HG03108 (cell line): ENCODE measurements around the gene PRPF6.

Experiments
- ATAC-seq: cut with Tn5 transposase; IDR thresholded peaks from one replicate; pipeline ENCODE4 v1.9.1; 2021; ENCODE audit warnings: moderate library complexity; ENCODE audit not compliant: unreplicated experiment

PRPF6 gene

GRCh38 chr20:64062276-64062595 is 81.3 kb downstream of the PRPF6 start:
- no peak for ATAC-seq

DNA sequence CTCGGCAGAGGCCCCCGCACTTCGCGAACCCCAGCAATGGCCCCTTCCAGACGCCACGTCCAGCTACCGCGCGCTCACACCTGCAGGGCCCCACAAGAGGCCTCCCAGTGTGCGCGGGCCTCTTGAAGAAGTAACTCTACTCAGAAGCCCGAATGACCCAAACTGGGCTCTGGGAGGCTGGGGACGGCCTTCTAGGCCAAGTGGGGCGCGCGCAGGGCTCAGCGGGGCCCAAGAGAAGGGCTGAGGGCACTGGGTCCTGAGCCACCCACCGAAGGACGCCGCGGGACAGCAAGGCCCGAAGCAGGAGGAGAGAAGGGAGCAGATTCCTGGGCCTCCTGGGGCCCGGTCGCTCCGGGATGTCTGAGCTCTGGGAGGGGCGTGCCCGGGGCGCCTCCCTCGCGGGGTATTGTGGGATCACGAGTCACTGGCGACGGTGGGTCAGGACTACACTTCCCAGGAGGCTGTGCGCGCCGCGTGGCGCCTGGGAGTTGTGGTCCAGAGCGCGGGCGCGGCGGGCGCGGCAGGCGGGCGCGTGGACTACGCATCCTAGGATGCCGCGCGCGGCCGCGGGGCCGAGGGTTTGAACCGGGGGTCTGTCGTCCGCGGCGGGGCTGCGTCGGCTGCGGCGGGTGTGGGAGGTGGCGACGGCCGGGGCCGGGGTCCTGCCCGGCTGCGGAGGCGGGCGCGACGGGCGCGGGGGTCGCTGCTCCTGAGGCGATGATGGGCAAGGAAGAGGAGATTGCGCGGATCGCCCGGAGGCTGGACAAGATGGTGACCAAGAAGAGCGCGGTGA is 81.9 kb downstream of the PRPF6 start, which contains the start of gene TCEA2:
TCEA2 (plus strand) TSS at position 603 of the 793 bp plus-strand sequence; CDS start at position 718, 115 bp downstream.
- ATAC-seq = peak; percentile 75

DNA sequence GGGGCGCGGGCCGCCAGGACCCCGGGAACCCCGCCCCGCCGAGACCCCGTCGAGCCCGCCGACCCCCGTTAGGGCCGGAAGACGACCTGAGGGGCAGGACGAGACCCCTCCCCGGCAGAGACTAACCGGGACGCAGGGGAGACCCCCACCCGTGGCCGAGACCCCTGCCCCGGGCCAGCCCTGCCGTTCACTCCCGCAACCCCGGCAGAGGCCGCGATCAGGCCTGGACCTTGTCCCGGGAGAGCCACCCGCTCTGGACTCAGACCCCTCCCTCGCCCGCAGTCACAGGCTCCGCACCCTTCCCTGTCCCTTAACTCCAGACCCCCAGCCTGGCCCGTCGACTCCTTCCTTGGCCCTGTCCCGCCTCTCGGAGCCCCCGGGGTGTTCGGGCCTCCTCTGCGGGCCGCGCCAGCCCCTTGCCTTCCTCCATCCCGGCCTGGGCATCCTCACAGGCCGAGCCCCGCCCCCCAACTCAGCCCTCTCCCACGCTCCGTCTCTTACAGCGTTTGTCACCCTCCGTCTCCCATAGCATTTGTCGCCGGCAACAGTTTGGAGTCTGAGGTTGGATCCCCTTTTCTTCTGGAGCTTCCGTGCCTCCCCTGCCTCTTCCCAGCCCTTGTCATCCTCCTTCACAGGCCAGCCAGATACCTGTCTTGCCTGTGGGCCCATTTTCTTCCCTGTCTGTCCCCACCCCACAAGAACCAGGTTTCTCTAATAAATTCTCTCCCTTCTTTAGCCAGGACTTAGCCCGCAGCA is 82.6 kb downstream of the PRPF6 start:
- ATAC-seq = no peak

DNA sequence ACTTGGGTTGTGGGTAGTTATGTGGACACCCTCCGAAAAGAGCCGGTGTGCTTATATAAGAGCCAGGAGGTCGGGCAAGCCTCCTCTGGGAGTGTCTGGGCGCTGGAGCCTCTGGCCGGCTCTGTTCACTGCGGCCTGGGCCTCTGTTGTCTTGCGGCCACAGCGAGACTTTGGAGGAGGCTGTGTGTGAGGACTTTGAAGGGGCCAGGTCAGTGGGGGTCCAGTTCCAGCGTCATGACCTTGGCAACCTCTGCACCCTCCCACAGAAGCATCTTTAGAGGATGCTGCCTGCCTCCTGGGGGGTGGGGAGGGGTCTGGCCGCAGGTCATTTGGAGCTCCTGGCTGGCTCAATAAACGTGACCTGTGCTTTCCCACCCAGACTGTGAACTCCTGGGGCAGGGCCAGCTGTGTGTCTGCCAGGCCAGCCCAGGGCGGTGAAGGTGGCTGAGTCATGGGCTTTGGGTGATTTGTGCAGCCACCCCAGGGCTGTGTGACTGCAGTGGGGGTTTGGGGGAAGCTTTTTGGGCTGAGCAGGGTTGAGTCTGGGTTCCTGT is 83.3 kb downstream of the PRPF6 start:
- no peak for ATAC-seq

GRCh38 chr20:64065062-64065973 is 84.4 kb downstream of the PRPF6 start:
- no peak for ATAC-seq

- ATAC-seq = peak; percentile 59
Observed at GRCh38 chr20:64065974-64066343, 85.0 kb downstream of the PRPF6 start.

- ATAC-seq = no peak
Observed at GRCh38 chr20:64067005-64067632, 86.2 kb downstream of the PRPF6 start.

DNA sequence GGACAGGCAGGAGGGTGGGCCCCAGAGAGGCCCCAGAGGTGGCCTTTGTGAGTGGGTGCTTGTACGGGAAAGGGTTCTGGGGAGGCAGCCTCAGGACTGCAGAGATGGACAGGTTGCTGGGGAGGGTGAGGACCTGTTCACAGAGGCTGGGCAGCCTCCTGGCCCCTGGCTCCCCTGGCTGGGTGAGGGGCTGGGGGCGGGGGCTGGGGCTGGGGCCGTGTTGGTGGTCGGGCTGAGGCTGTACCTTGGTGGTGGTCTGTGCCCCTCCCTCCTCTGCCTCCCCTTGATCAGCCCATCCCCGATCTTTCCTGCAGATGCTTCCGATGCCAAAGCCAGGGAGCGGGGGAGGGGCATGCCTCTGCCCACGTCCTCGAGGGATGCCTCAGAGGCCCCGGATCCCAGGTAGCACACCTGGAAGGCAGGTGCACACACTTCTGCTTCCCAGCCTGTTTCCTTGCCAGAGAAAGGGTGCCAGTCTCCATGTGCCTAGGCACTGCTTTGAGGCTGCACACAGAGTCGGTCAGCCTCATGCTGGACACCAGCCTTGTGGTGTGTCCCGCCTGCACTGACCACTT is 86.9 kb downstream of the PRPF6 start:
- no peak for ATAC-seq

- no peak for ATAC-seq
Observed at GRCh38 chr20:64068386-64069208, 87.7 kb downstream of the PRPF6 start.

DNA sequence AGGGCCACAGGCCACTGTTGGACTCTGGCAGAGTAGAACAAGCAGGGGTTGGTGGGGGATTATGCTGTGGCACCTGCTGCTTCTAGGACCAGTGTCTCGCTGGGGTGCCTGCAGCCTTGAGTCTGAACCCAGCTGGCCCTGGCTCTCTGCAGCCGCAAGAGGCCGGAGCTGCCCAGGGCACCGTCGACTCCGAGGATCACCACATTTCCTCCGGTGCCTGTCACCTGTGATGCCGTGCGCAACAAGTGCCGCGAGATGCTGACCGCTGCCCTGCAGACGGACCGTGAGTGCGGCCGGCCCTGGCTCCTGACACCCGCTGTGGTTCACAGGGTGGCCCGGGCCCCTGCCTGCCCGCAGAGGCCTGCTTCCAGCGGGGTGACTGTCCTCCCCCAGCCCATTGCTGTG is 88.3 kb downstream of the PRPF6 start:
- no peak for ATAC-seq

DNA sequence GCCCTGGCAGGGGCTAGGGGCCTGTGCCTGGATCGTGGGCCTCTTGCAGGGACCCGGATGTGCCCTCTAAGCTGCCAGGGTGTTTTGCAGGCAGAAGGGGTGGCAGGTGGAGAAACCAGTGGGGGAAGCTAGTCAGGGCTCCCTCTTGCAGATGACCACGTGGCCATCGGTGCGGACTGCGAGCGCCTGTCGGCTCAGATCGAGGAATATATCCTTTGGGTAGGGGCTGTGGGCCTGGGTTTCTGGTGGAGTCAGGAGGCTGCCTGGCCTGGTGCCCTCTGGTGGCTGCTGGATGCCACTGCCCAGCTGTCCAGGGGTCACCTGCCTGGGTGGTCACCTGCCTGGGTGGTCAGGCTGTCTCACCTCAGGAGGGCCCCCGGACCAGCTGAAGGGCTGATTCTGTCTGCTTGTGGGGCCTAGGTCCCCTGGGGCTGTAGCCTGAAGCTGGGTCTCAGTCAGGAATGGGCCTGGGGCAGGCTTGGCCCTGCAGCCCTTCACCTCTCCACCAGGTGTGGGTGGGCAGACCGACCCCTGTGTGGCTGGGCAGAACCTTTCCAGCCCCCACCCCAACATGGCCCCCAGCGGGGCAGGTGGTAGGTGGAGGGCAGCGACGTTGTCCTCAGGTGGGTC is 88.8 kb downstream of the PRPF6 start:
- no peak for ATAC-seq

- no peak for ATAC-seq
Observed at GRCh38 chr20:64070244-64070993, 89.5 kb downstream of the PRPF6 start.

DNA sequence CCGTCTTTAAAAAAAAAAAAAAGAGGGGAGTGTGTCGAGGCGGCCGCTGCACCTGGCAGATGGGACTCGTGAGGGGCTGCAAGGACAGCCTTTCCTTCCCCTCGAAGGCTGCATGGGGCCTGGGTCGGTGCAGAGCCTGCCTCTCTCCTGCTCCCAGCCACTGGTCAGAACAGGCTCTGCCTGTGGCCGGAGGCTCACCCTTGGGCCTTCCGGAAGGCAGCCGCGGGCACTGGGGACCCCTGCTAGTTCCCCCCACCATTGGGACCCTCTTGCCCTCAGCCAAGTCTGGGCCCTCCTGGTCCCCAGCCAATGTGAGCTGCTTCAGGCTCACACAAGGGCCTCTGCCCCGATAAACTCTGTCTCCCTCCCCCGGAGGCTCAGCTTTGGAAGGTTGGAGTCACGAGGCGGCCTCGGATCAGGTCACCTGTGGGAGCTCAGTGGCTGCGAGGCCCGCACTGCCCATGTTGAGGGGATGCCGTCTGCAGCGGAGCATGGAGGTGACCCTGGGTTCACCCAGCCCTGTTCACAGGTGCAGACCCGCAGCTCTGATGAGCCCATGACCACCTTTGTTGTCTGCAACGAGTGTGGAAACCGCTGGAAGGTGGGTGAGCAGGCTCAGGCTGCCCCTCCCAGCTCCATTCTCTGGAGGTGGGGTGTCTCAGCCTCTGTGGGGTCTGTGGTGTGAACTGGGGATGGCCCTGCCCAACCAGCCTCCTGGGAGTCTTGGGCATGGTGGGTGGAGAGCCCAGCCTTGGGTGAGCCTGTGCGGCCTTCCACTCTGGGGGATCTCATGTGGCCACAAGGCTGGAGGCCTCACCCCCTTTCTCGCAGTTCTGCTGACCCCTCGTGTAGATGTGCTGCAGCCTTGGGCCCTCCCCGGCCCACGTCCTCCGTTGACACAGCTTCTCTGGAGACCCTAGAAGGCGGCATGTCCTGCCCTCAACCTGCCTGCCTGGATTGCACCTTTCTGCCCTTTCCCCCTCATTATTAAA is 90.7 kb downstream of the PRPF6 start:
- no peak for ATAC-seq

DNA sequence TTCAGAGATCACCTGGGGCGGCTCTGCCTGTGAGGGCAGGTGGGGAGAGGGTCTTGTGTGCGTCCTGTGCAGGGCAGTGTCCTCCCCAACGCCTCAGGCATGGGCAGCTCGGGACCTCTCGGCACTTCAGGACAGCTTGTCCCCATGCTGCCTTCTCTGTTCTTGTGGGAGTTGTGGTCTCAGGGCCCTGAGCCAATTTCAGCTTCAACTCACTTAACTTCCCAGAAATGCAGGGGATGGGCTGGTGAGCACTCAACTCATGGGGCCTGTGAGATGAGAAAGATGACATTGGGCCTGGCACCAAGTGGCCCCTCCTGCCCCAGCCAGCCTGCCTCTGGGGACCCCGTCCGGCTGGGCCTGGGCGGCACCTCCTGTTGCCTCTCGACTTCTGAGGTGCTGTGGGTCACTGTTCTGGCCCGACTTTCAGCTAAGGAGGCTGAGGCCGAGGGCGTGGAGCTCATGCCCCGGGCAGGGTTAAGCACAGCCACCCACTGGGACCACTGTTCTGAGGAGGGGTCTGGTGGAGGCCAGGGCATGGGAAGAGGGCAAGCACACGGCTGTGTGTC is 91.6 kb downstream of the PRPF6 start:
- no peak for ATAC-seq

- ATAC-seq = no peak
Observed at GRCh38 chr20:64073476-64074183, 92.7 kb downstream of the PRPF6 start.

GRCh38 chr20:64074184-64074789 is 93.4 kb downstream of the PRPF6 start:
- no peak for ATAC-seq
